Osteoblast (primary cell): ENCODE measurements around the gene BPIFA3. TPM values are rescaled to one million over a fixed set of nuclear protein-coding genes. Genes with fewer than 3 reads are reported as not detected.

Experiments
- DNase-seq: peaks from one replicate; pipeline ENCODE4 v3.0.0; 2011; ENCODE audit warnings: low spot score, mixed read lengths; ENCODE audit not compliant: insufficient read length; ENCODE audit errors: missing footprints
- H2AFZ ChIP-seq: 2 replicates; pipeline ENCODE4 v1.6.0; 2011; ENCODE audit warnings: mild to moderate bottlenecking, low read length
- H3K27ac ChIP-seq: 2 replicates; pipeline ENCODE4 v1.5.1; 2011; ENCODE audit warnings: mild to moderate bottlenecking, low read depth, low read length, moderate library complexity
- H3K27me3 ChIP-seq: 2 replicates; pipeline ENCODE4 v1.6.0; 2012; ENCODE audit warnings: mild to moderate bottlenecking, control low read depth, inconsistent platforms, low read length, moderate library complexity; ENCODE audit not compliant: insufficient read depth
- H3K36me3 ChIP-seq: 2 replicates; pipeline ENCODE4 v1.5.1; 2011; ENCODE audit warnings: mild to moderate bottlenecking, low read length, control low read depth, moderate library complexity; ENCODE audit not compliant: insufficient read depth
- H3K4me1 ChIP-seq: 2 replicates; pipeline ENCODE4 v1.5.1; 2011; ENCODE audit warnings: mild to moderate bottlenecking, low read length, control low read depth, moderate library complexity; ENCODE audit not compliant: insufficient read depth
- H3K4me2 ChIP-seq: 2 replicates; pipeline ENCODE4 v1.6.0; 2011; ENCODE audit warnings: mild to moderate bottlenecking, low read length; ENCODE audit not compliant: insufficient read depth
- H3K4me3 ChIP-seq: fragments of 200-600 bp; sonication (generic); 3 replicates; pipeline ENCODE4 v1.5.1; 2012; ENCODE audit warnings: mild to moderate bottlenecking, low read length, inconsistent platforms; ENCODE audit not compliant: insufficient read depth
- H3K79me2 ChIP-seq: 2 replicates; pipeline ENCODE4 v1.6.0; 2012; ENCODE audit warnings: mild to moderate bottlenecking, low read length, control low read depth, inconsistent platforms; ENCODE audit not compliant: insufficient read depth
- H3K9me3 ChIP-seq: 2 replicates; pipeline ENCODE4 v1.5.1; 2011; ENCODE audit warnings: low read depth, low read length, control low read depth
- H4K20me1 ChIP-seq: 2 replicates; pipeline ENCODE4 v1.6.0; 2012; ENCODE audit warnings: mild to moderate bottlenecking, low read length, control low read depth; ENCODE audit not compliant: insufficient read depth
- total RNA-seq: library from RNA; depleted of rRNA; stranded (reverse); fragments of >200 nt; gene quantifications from 2 replicates; pipeline ENCODE4 v1.2.3, GENCODE V29; 2012
- TF ChIP-seq, protein P1 (sequence below): IDR thresholded peaks from 2 replicates; pipeline ENCODE4 v1.5.1; 2011; ENCODE audit warnings: mild to moderate bottlenecking, low read depth, low read length, moderate library complexity; ENCODE audit errors: extremely low read depth

The BPIFA3 gene
- not detected in 2 replicates for total RNA-seq

DNA sequence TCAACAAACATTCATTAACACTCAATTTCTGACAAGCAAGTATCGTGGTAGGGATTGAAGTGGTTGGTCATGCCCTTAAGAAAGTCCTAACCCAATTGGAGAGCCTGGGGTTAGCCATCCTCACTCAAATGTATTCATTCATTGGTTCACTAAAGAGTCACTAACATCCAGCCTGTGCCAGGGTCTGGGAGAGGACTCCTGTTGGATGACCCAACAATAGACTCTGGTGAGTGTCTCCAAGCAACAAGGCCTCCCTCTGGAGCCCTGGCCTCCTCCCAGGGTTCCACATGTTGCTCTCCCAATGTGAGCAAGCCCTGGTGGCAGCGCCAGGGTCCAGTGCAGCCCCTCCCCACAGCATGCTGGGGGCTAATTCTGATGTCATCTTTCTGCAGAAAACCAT, at the start of gene BPIFA3:
Gene BPIFA3, plus strand, starts transcription at position 301 of the 400 bp plus-strand sequence. CDS start 185 bp downstream, outside the sequence.
- no peaks in the 10 kb centered on the region for H3K36me3 ChIP-seq
- no peaks in the 10 kb centered on the region for H4K20me1 ChIP-seq
- H3K4me1 ChIP-seq: no peaks in the 10 kb centered on the region
- no peaks in the 10 kb centered on the region for H3K9me3 ChIP-seq
- H3K79me2 ChIP-seq: no peaks in the 10 kb centered on the region
- H3K27ac ChIP-seq: no peak within 1 kb of the TSS
- H3K4me2 ChIP-seq: no peak within 1 kb of the TSS
- no peak within 1 kb of the TSS for H3K4me3 ChIP-seq
- peaks cover 12% of the 10 kb centered on the region for H3K27me3 ChIP-seq
- DNase-seq: no peak
- TF ChIP-seq, protein P1, sequence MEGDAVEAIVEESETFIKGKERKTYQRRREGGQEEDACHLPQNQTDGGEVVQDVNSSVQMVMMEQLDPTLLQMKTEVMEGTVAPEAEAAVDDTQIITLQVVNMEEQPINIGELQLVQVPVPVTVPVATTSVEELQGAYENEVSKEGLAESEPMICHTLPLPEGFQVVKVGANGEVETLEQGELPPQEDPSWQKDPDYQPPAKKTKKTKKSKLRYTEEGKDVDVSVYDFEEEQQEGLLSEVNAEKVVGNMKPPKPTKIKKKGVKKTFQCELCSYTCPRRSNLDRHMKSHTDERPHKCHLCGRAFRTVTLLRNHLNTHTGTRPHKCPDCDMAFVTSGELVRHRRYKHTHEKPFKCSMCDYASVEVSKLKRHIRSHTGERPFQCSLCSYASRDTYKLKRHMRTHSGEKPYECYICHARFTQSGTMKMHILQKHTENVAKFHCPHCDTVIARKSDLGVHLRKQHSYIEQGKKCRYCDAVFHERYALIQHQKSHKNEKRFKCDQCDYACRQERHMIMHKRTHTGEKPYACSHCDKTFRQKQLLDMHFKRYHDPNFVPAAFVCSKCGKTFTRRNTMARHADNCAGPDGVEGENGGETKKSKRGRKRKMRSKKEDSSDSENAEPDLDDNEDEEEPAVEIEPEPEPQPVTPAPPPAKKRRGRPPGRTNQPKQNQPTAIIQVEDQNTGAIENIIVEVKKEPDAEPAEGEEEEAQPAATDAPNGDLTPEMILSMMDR: no peak
- H2AFZ ChIP-seq: no peak within 1 kb of the TSS

DNA sequence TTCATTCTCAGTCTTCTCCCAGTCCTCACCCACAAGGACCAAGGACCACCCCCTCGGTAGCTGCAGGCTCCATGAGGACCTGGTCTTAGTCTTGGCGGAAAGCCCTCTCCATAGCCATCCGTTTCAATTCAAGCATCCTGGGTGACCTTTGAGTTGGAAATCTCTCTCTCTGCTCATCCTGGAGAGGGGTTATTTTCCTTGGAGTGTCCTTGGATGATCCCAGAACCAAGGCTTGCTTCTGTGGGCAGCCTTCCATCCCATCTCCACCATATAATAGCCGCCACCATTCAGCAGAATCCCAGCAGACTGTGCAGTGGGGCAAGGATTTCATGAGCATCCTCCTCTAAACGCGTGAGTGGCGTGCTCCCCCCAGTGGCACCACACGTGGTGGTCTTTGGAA, 49.3 kb upstream of the BPIFA3 start, which contains the start of gene BPIFA2:
Gene BPIFA2, plus strand, starts transcription at position 301 of the 400 bp plus-strand sequence. CDS start 987 bp downstream, outside the sequence.
- H4K20me1 ChIP-seq: no peaks in the 10 kb centered on the region
- no peak within 1 kb of the TSS for H2AFZ ChIP-seq
- no peak within 1 kb of the TSS for H3K27ac ChIP-seq
- no peak for DNase-seq
- H3K9me3 ChIP-seq: peaks cover 3% of the 10 kb centered on the region
- no peaks in the 10 kb centered on the region for H3K36me3 ChIP-seq
- H3K79me2 ChIP-seq: no peaks in the 10 kb centered on the region
- TF ChIP-seq, protein P1: no peak
- no peaks in the 10 kb centered on the region for H3K4me1 ChIP-seq
- no peak within 1 kb of the TSS for H3K4me2 ChIP-seq
- no peak within 1 kb of the TSS for H3K4me3 ChIP-seq
- no peaks in the 10 kb centered on the region for H3K27me3 ChIP-seq

DNA sequence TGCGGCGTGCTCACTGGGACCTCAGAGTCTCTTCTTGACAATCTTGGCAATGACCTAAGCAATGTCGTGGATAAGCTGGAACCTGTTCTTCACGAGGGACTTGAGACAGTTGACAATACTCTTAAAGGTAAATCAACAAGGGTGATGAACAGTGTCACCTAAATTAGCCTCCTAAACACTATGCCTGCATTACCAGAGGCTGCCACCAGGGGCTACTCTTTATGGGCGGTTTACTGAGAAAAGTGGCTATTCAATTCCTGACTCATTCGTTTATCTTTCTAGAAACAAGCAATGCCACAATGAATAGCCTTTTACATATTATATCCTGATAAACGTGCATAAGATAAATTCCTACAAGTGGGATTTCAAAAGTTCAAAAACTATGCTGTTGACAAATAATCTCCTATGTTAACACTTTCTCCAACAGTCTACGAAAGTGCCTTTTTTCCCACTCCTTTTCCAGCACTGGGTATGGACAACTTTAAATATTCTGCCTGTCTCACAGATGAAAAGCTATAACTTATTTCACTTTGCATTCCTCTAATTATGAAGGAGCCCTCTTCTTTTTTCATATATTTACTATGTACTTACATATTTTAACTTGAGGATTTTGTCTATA, 47.9 kb upstream of the BPIFA3 start:
- Histone ChIP-seq H4K20me1 (no peaks in the 10 kb centered on the region), H3K27me3 (no peaks in the 10 kb centered on the region)
- DNase-seq: no peak

DNA sequence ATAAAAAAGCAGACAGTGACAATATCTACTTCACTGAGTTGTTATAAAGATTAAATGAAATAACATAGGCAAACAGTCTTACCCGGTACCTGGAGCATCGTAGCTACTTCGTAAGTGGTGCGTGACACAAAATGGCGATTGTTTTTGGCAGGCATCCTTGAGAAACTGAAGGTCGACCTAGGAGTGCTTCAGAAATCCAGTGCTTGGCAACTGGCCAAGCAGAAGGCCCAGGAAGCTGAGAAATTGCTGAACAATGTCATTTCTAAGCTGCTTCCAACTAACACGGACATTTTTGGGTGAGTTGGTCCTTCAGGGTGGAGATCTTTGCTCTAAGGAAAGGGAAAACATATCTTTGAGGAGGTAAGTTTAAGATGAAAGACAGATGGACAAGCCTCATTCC, 44.4 kb upstream of the BPIFA3 start:
- peaks cover 3% of the 10 kb centered on the region for H3K9me3 ChIP-seq
- H3K27me3 ChIP-seq: peaks cover 3% of the 10 kb centered on the region
- no peak for DNase-seq
- no peaks in the 10 kb centered on the region for H4K20me1 ChIP-seq
- no peaks in the 10 kb centered on the region for H3K36me3 ChIP-seq
- H3K4me3 ChIP-seq: no peak overlapping the region
- H3K4me2 ChIP-seq: no peak overlapping the region
- H3K79me2 ChIP-seq: no peaks in the 10 kb centered on the region
- H3K4me1 ChIP-seq: no peaks in the 10 kb centered on the region
- TF ChIP-seq, protein P1: no peak
- H2AFZ ChIP-seq: no peak overlapping the region
- no peak overlapping the region for H3K27ac ChIP-seq

More for the DNA sequence above, 47.9 kb upstream of the BPIFA3 start:
- no peaks in the 10 kb centered on the region for H3K36me3 ChIP-seq
- H2AFZ ChIP-seq: no peak overlapping the region
- H3K27ac ChIP-seq: no peak overlapping the region
- H3K79me2 ChIP-seq: no peaks in the 10 kb centered on the region
- no peak overlapping the region for H3K4me3 ChIP-seq
- H3K4me1 ChIP-seq: no peaks in the 10 kb centered on the region
- no peak overlapping the region for H3K4me2 ChIP-seq
- TF ChIP-seq, protein P1: peak; percentile 39
- peaks cover 3% of the 10 kb centered on the region for H3K9me3 ChIP-seq
